Activated CD4-positive, CD25-positive, alpha-beta regulatory T cell treated with anti-CD3 and anti-CD28 coated beads, Interleukin-2, amount 50 U/mL, for 72 hours (primary cell): Measurements from ENCODE around the gene VEGFA.

Experiments
- DNase-seq: peaks from one replicate; pipeline ENCODE4 v3.0.0; 2021

VEGFA gene

GRCh38 chr6:43788301-43788700, 18.3 kb downstream of the VEGFA start:
- no peak for DNase-seq

- no peak for DNase-seq
Observed at GRCh38 chr6:43789447-43789846, 19.4 kb downstream of the VEGFA start.

GRCh38 chr6:43790031-43790430, 20.0 kb downstream of the VEGFA start:
- no peak for DNase-seq

- no peak for DNase-seq
Observed at GRCh38 chr6:43791745-43792422, 21.9 kb downstream of the VEGFA start.

- no peak for DNase-seq
Observed at GRCh38 chr6:43793154-43793874, 23.3 kb downstream of the VEGFA start.

GRCh38 chr6:43793875-43794242, 23.8 kb downstream of the VEGFA start:
- no peak for DNase-seq

GRCh38 chr6:43795421-43795820, 25.4 kb downstream of the VEGFA start:
- DNase-seq: no peak

GRCh38 chr6:43796168-43796567, 26.2 kb downstream of the VEGFA start:
- no peak for DNase-seq

GRCh38 chr6:43796903-43797890, 27.2 kb downstream of the VEGFA start:
- DNase-seq: no peak

GRCh38 chr6:43797919-43798318, 27.9 kb downstream of the VEGFA start:
- DNase-seq: no peak

- peak; percentile 44 for DNase-seq
Observed at GRCh38 chr6:43798688-43799444, 28.9 kb downstream of the VEGFA start.

GRCh38 chr6:43799551-43800297, 29.7 kb downstream of the VEGFA start:
- no peak for DNase-seq

- DNase-seq: no peak
Observed at GRCh38 chr6:43800298-43800623, 30.2 kb downstream of the VEGFA start.

- DNase-seq: no peak
Observed at GRCh38 chr6:43800746-43801494, 30.9 kb downstream of the VEGFA start.

- no peak for DNase-seq
Observed at GRCh38 chr6:43801495-43802181, 31.6 kb downstream of the VEGFA start.

- no peak for DNase-seq
Observed at GRCh38 chr6:43803055-43803782, 33.2 kb downstream of the VEGFA start.

GRCh38 chr6:43803783-43804549, 34.0 kb downstream of the VEGFA start:
- no peak for DNase-seq

- DNase-seq: no peak
Observed at GRCh38 chr6:43804550-43805223, 34.7 kb downstream of the VEGFA start.

- DNase-seq: no peak
Observed at GRCh38 chr6:43805699-43806042, 35.7 kb downstream of the VEGFA start.
